ENCODE measurements around the gene CDC42BPB. TPM values are rescaled to one million over a fixed set of nuclear protein-coding genes. Genes with fewer than 3 reads are reported as not detected.

Gene CDC42BPB
- total RNA-seq, 1 donor from 2014 or later: 48.2 TPM

DNA sequence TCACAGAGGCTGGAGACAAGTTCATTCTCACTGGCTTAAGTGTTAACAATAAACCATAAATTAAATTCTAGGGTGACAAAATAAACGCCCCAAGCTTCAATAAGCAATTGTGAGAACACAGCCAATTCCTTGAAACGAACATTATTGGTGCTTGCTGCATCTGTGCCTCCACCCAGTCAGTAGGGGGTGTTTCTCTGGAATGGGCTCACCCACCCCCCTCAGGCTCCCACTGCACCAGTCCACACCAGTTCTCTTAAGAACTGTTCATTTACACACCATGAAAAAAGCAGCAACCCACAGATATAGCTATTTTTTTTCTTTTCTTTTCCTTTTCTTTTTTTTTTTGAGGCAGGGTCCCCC is 34.7 kb downstream of the CDC42BPB start:
- Histone ChIP-seq H3F3A (ENCODE audit: low read depth) (no peaks in the 10 kb centered on the region), H3K79me2 (ENCODE audit: low read depth) (peaks cover 96% of the 10 kb centered on the region), H3K4me1 (peaks cover 13% of the 10 kb centered on the region), H2AFZ (replicated peaks) (no peak overlapping the region), H3K27ac (no peak overlapping the region), H3K4me2 (no peak overlapping the region), H4K20me1 (ENCODE audit: low read depth) (peaks cover 31% of the 10 kb centered on the region), H3K4me3 (no peak overlapping the region), H3K36me3 (peaks cover 2% of the 10 kb centered on the region), H3K9ac (no peak overlapping the region), H3K27me3 (no peaks in the 10 kb centered on the region), H3K9me3 (ENCODE audit: low read depth) (no peaks in the 10 kb centered on the region)
- Mint-ChIP-seq H3K27me3 (ENCODE audit: insufficient read depth, low read depth) (peaks cover 5% of the 10 kb centered on the region), H3K36me3 (peaks cover 36% of the 10 kb centered on the region), H3K27ac (no peak overlapping the region), H3K4me3 (no peak overlapping the region), H3K9me3 (peaks cover 15% of the 10 kb centered on the region), H3K4me1 (peaks cover 37% of the 10 kb centered on the region)
- no peak for DNase-seq (ENCODE audit: low spot score)
- no peak for TF ChIP-seq EZH2 (IDR thresholded peaks at IDR 0.05)
- no peak for TF ChIP-seq EZH2phosphoT487 (IDR thresholded peaks at IDR 0.05)
- TF ChIP-seq, protein P1, sequence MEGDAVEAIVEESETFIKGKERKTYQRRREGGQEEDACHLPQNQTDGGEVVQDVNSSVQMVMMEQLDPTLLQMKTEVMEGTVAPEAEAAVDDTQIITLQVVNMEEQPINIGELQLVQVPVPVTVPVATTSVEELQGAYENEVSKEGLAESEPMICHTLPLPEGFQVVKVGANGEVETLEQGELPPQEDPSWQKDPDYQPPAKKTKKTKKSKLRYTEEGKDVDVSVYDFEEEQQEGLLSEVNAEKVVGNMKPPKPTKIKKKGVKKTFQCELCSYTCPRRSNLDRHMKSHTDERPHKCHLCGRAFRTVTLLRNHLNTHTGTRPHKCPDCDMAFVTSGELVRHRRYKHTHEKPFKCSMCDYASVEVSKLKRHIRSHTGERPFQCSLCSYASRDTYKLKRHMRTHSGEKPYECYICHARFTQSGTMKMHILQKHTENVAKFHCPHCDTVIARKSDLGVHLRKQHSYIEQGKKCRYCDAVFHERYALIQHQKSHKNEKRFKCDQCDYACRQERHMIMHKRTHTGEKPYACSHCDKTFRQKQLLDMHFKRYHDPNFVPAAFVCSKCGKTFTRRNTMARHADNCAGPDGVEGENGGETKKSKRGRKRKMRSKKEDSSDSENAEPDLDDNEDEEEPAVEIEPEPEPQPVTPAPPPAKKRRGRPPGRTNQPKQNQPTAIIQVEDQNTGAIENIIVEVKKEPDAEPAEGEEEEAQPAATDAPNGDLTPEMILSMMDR (IDR thresholded peaks at IDR 0.05): no peak

DNA sequence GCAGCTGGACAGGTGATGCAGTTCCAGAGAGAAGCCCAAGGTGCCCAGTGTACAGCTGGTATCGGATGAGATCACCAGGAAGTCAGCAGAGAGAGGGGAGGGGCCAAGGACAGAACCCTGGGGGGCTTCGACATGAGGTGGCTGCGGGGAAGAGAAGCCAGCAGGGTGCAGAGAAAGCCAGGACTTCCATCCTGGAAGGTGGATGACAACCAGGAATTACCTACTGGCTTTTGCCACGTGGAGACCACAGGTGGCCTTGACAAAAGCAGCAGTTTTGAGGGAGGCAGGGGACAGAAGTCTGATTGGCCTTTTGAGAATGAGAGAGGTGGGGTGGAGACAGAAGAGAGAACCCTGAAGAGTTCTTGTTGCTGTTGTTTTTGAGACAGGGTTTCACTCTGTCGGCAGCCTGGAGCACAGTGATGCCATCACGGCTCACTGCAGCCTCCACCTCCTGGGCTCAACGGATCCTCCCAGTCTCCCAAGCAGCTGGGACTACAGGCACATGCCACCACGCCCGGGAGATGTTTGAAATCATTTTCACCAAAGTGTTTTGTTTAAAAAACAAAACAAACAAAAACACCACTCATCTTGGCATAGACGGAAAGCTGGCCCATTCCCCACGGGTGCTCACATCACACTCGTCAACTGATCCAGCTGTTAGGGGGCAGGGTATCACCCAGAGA is 35.2 kb downstream of the CDC42BPB start:
- Histone ChIP-seq H3K27me3 (no peaks in the 10 kb centered on the region), H4K20me1 (ENCODE audit: low read depth) (peaks cover 31% of the 10 kb centered on the region), H2AFZ (replicated peaks) (no peak overlapping the region), H3K79me2 (ENCODE audit: low read depth) (peaks cover 96% of the 10 kb centered on the region), H3K9me3 (ENCODE audit: low read depth) (no peaks in the 10 kb centered on the region), H3K4me3 (no peak overlapping the region), H3F3A (ENCODE audit: low read depth) (no peaks in the 10 kb centered on the region), H3K4me2 (no peak overlapping the region), H3K27ac (no peak overlapping the region), H3K4me1 (peaks cover 13% of the 10 kb centered on the region), H3K9ac (no peak overlapping the region), H3K36me3 (no peaks in the 10 kb centered on the region)
- H3K4me1 Mint-ChIP-seq: peaks cover 35% of the 10 kb centered on the region
- TF ChIP-seq, protein P1 (IDR thresholded peaks at IDR 0.05): no peak
- no peak for TF ChIP-seq EZH2 (IDR thresholded peaks at IDR 0.05)
- no peak for TF ChIP-seq EZH2phosphoT487 (IDR thresholded peaks at IDR 0.05)
- H3K27ac Mint-ChIP-seq: no peak overlapping the region
- peaks cover 11% of the 10 kb centered on the region for H3K9me3 Mint-ChIP-seq
- H3K4me3 Mint-ChIP-seq: no peak overlapping the region
- H3K27me3 Mint-ChIP-seq (ENCODE audit: insufficient read depth, low read depth): peaks cover 5% of the 10 kb centered on the region
- no peak for DNase-seq (ENCODE audit: low spot score)
- H3K36me3 Mint-ChIP-seq: peaks cover 36% of the 10 kb centered on the region

DNA sequence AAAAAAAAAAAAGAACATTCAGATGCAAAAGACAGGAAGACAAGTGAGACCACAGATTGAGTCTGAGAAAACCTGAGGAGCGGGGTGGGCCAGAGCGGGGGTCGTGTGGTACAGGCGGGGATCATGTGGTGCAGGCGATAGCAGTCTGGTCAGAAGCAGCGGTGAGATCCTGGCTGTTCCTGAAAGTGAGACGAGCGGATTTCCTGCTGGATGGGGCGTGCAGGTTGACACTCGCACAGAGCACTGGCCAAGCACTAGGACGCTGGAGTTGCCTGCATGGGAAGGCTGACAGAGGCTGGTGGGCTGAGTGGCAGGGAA is 35.7 kb downstream of the CDC42BPB start:
- no peaks in the 10 kb centered on the region for H3F3A ChIP-seq (ENCODE audit: low read depth)
- DNase-seq (ENCODE audit: low spot score): no peak
- H3K36me3 ChIP-seq: no peaks in the 10 kb centered on the region
- H4K20me1 ChIP-seq (ENCODE audit: low read depth): peaks cover 31% of the 10 kb centered on the region
- TF ChIP-seq, protein P1 (IDR thresholded peaks at IDR 0.05): no peak
- TF ChIP-seq EZH2phosphoT487 (IDR thresholded peaks at IDR 0.05) (no peak), EZH2 (IDR thresholded peaks at IDR 0.05) (no peak)
- Mint-ChIP-seq H3K36me3 (peaks cover 34% of the 10 kb centered on the region), H3K4me3 (no peak overlapping the region), H3K27ac (no peak overlapping the region), H3K27me3 (ENCODE audit: insufficient read depth, low read depth) (peaks cover 5% of the 10 kb centered on the region), H3K9me3 (peaks cover 8% of the 10 kb centered on the region), H3K4me1 (peaks cover 35% of the 10 kb centered on the region)
- H3K27ac ChIP-seq: no peak overlapping the region
- peaks cover 96% of the 10 kb centered on the region for H3K79me2 ChIP-seq (ENCODE audit: low read depth)
- H2AFZ ChIP-seq (replicated peaks): no peak overlapping the region
- no peaks in the 10 kb centered on the region for H3K27me3 ChIP-seq
- no peak overlapping the region for H3K4me2 ChIP-seq
- no peaks in the 10 kb centered on the region for H3K9me3 ChIP-seq (ENCODE audit: low read depth)
- H3K4me1 ChIP-seq: peaks cover 13% of the 10 kb centered on the region
- no peak overlapping the region for H3K9ac ChIP-seq
- no peak overlapping the region for H3K4me3 ChIP-seq

All from neural progenitor cell (in vitro differentiated cells).